Coronary artery (tissue), 2 donors: ENCODE results near the gene ITPK1.

ENCODE experiments used
- DNase-seq: peaks from one replicate; pipeline ENCODE4 v3.0.0-alpha.2; 2017; ENCODE audit warnings: low spot score
- H3K27ac ChIP-seq, 2 donors: fragments of 200-600 bp; sonication (generic); one replicate each; pipeline ENCODE4 v1.5.1; 2016 to 2019
- H3K4me3 ChIP-seq: fragments of 200-600 bp; sonication (generic); 2 replicates; pipeline ENCODE4 v1.5.1; 2016; ENCODE audit warnings: mild to moderate bottlenecking, moderate library complexity
- TF ChIP-seq, protein P1 (sequence below): fragments of 200-600 bp; sonication (generic); IDR thresholded peaks from one replicate; pipeline ENCODE4 v1.5.1; 2019; ENCODE audit warnings: antibody characterized with exemption

ITPK1 gene

GRCh38 chr14:93082576-93083001 is 33.1 kb downstream of the ITPK1 start:
- no peak for DNase-seq
- Histone ChIP-seq H3K27ac (peak overlapping the region; percentile 45 to 85), H3K4me3 (no peak overlapping the region)
- TF ChIP-seq, protein P1, sequence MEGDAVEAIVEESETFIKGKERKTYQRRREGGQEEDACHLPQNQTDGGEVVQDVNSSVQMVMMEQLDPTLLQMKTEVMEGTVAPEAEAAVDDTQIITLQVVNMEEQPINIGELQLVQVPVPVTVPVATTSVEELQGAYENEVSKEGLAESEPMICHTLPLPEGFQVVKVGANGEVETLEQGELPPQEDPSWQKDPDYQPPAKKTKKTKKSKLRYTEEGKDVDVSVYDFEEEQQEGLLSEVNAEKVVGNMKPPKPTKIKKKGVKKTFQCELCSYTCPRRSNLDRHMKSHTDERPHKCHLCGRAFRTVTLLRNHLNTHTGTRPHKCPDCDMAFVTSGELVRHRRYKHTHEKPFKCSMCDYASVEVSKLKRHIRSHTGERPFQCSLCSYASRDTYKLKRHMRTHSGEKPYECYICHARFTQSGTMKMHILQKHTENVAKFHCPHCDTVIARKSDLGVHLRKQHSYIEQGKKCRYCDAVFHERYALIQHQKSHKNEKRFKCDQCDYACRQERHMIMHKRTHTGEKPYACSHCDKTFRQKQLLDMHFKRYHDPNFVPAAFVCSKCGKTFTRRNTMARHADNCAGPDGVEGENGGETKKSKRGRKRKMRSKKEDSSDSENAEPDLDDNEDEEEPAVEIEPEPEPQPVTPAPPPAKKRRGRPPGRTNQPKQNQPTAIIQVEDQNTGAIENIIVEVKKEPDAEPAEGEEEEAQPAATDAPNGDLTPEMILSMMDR: no peak

- no peak overlapping the region for H3K4me3 ChIP-seq
- TF ChIP-seq, protein P1: no peak
- H3K27ac ChIP-seq: peak overlapping the region; percentile 45 to 85
- DNase-seq: no peak
These were observed 33.7 kb downstream of the ITPK1 start for GRCh38 chr14:93081876-93082570.

GRCh38 chr14:93079865-93080403 is 35.8 kb downstream of the ITPK1 start:
- H3K27ac ChIP-seq: no peak overlapping the region
- DNase-seq: no peak

GRCh38 chr14:93079321-93079720 is 36.4 kb downstream of the ITPK1 start:
- Histone ChIP-seq H3K4me3 (no peak overlapping the region), H3K27ac (peak overlapping the region in 1 of 2 donors; percentile 1)
- no peak for DNase-seq
- TF ChIP-seq, protein P1: no peak

More at GRCh38 chr14:93079865-93080403, 35.8 kb downstream of the ITPK1 start:
- TF ChIP-seq, protein P1: no peak
- H3K4me3 ChIP-seq: no peak overlapping the region

GRCh38 chr14:93078870-93079269 is 36.9 kb downstream of the ITPK1 start:
- Histone ChIP-seq H3K4me3 (no peak overlapping the region), H3K27ac (peak overlapping the region; percentile 15 to 54)
- TF ChIP-seq, protein P1: no peak
- no peak for DNase-seq

- Histone ChIP-seq H3K27ac (no peak overlapping the region), H3K4me3 (no peak overlapping the region)
- TF ChIP-seq, protein P1: no peak
- DNase-seq: no peak
These were observed 39.0 kb downstream of the ITPK1 start for GRCh38 chr14:93076755-93077154.

GRCh38 chr14:93075891-93076290 is 39.8 kb downstream of the ITPK1 start:
- no peak overlapping the region for H3K4me3 ChIP-seq
- no peak overlapping the region for H3K27ac ChIP-seq
- TF ChIP-seq, protein P1: no peak
- no peak for DNase-seq
